Activated CD8-positive, alpha-beta memory T cell treated with anti-CD3 and anti-CD28 coated beads for 4 hours (primary cell): Measurements from ENCODE around the gene TM9SF2.
A peak's percentile ranks its signal among the peaks of the same experiment; 100 is the strongest.
"Not testable (repeated sequence)": the region's sequence is repeated elsewhere in the genome, so short reads cannot be mapped to it uniquely, and the experiment has no call there.

ENCODE experiments used
- DNase-seq, 2 donors: peaks; one replicate each; pipeline ENCODE4 v3.0.0-alpha.2; 2020; ENCODE audit warnings: low read depth in 2 of 2

TM9SF2 gene

DNA sequence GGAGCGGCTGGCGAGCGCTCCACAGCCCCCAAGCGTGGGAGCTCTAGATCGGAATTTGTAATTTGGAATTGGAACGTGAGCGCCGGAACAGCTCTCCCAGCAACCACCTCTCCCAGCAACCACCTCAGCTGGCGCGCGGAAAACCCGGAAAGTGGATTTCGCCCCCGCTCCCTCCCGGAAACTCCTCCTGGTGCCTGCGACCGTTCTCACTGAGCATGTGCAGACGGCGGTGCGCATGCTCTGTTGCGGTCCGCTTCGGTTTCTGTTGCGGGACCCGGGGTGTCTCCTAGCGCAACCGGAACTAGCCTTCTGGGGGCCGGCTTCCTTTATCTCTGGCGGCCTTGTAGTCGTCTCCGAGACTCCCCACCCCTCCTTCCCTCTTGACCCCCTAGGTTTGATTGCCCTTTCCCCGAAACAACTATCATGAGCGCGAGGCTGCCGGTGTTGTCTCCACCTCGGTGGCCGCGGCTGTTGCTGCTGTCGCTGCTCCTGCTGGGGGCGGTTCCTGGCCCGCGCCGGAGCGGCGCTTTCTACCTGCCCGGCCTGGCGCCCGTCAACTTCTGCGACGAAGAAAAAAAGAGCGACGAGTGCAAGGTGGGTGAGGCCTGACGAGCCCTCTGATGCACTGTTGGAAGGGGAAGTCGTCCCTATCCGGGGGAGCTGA, at the start of gene TM9SF2:
Gene TM9SF2 (plus strand): TSS at position 289 of the 664 bp plus-strand sequence. CDS start 135 bp downstream, at position 424.
- DNase-seq = peak; percentile 92 to 93

GRCh38 chr13:99454518-99455183, 46.6 kb upstream of the TM9SF2 start:
- DNase-seq = no peak

GRCh38 chr13:99459099-99459850, 42.0 kb upstream of the TM9SF2 start:
- DNase-seq = no peak

GRCh38 chr13:99460802-99461201, 40.5 kb upstream of the TM9SF2 start:
- DNase-seq = not testable (repeated sequence)

- DNase-seq = no peak
These were observed 37.5 kb upstream of the TM9SF2 start for GRCh38 chr13:99463646-99464397.

GRCh38 chr13:99464441-99464949, 36.8 kb upstream of the TM9SF2 start:
- no peak for DNase-seq

DNA sequence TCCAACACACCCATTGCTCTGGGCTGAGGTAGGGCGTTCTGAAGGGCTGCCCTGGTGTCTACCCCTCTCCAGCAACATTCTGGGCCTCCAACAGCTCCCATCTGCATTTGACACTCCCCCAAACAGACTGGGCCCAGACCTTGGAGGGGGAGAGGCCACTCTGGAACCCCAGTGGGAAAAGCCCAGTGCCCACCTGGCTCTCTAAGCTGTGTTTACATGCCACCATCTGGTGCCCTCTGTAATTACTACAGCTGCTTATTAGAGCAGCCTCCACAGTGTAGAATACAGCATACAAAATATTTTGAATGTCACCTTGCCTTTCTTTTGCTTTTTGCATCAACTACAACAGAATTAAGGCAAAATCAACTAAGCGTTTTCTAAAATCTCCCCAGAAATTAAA, 35.8 kb upstream of the TM9SF2 start:
- no peak for DNase-seq

GRCh38 chr13:99467764-99468163, 33.5 kb upstream of the TM9SF2 start:
- no peak for DNase-seq

GRCh38 chr13:99469041-99469440, 32.2 kb upstream of the TM9SF2 start:
- DNase-seq = no peak

GRCh38 chr13:99470027-99470426, 31.2 kb upstream of the TM9SF2 start:
- no peak for DNase-seq

- no peak for DNase-seq
These were observed 29.8 kb upstream of the TM9SF2 start for GRCh38 chr13:99471221-99472121.

DNA sequence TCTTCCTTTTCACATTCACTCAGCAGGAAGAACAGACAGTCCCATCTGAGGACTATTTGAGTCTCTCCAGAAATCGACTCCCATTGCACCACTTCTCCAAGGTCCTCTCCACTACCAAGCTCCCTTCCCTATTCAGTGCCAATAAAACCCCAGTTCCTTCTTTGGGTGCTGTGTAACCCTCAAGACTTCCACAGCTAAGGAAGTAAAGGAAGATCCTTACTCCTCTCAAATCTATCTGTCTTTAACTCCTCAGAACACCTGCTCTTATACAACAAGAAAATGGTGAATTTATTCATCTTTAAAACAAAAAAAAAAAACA, 29.2 kb upstream of the TM9SF2 start:
- no peak for DNase-seq

DNA sequence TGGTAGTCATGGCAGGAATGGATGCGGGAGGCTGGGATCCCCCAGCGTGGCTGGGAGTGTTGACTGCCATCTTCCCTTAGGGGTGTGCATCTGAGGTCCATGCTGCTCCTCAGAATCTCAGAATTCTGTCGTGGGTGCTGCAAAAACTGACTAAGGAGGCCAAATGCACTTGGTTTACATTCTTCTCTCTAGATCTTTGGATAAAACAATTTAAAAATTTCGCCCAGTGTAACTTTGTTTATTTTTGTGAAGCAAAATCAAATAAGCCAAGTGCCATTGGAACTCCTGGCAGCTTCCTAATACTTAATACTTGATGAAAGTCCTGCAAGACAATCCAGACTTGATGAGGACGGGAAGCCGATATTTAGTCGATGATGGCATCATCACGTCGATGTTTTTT, 27.8 kb upstream of the TM9SF2 start:
- DNase-seq = no peak

DNA sequence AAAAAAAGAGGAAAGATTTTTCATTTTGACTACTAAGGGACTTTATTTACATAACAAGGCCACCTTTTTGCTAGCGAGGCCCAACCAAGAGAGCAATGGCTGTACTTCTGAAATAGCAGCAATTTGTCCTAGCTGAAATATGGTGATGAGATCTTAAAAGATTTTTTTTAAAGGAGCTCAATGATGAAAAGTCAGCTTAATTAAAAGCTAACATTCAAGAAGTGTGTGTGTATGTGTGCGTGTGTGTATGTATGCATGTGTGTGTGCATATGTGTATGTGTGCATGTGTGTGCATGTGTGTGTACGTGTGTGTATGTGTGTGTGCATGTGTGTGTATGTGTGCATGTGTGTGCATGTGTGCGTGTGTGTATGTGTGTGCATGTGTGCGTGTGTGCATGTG, 24.6 kb upstream of the TM9SF2 start:
- no peak for DNase-seq

GRCh38 chr13:99477493-99477892, 23.8 kb upstream of the TM9SF2 start:
- DNase-seq = no peak

DNA sequence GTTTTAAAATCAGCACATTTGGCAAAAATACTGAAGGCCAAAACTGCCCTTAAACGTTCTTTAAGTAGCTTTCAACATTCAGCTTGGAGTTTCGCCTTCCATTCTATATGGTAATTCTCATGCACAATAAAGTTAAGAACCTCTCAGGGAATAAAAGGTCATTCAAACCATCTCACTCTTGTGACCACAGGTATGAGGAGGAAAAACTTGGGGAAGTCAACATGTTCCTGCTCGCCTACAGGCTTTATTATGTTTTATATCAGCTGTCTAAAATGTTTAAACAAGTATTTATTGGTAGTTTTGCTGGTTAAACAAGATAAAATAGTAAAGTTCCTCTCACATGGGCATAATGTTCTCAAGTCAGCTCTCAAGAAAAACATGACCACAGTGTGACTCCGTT, 19.9 kb upstream of the TM9SF2 start:
- no peak for DNase-seq

- DNase-seq = no peak
These were observed 16.8 kb upstream of the TM9SF2 start for GRCh38 chr13:99484473-99484872.

GRCh38 chr13:99486996-99487395, 14.3 kb upstream of the TM9SF2 start:
- DNase-seq = no peak

GRCh38 chr13:99489028-99489427, 12.2 kb upstream of the TM9SF2 start:
- DNase-seq = no peak

- not testable (repeated sequence) for DNase-seq
These were observed 9.5 kb upstream of the TM9SF2 start for GRCh38 chr13:99491750-99492149.
